Activated T-cell treated with anti-CD3 and anti-CD28 coated beads for 24 hours (primary cell): ENCODE measurements around the gene ZNF423.

Source experiments
- DNase-seq: peaks from one replicate; pipeline ENCODE4 v3.0.0-alpha.2; 2020; ENCODE audit warnings: low read depth

ZNF423 gene

GRCh38 chr16:49491771-49492761, 363.8 kb downstream of the ZNF423 start:
- DNase-seq = no peak

DNA sequence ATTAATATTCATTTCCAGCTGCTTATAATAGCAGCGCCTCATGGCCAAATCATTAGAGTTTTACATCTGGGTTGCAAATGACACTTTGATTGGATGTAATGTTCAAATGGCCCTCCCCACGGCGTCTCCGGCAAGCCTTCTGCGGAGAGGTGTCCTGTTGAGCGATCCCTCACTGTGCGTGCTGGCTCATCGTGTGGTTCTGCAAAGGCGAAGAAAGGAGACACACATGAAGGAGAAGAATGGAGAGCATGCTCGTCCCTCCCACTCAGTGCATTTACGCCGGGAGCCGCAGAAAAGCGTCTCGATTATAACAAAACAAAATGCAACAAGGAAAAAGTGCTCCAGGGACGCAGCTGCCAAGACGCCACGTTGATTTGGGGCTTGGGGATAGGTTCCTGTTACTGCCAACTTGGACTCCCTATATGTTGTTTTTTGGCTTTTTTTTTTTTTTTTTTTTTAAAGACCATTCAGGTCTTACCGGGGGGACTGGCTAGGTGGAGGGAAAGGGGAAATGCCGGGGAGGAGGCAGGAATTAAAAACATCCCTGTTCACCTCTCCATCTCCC, 364.7 kb downstream of the ZNF423 start:
- DNase-seq = no peak

DNA sequence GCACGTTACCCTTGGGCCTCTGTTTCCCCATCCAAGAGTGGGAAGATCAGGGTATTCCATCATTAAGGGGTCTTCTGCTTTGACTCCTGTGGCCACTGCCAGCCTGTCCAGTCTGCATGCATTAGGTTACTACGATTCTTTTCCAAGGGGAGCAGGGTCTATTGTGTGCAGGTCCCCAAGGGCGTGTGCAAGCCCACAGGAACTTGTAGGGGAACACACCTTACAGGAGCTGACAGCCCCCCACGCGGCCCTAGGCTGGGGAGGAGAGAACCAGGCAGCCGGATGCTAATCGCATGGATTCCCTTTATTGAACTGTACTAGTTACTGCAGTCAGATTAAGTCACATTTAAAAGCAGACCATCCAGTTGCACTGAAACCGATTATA, 365.6 kb downstream of the ZNF423 start:
- no peak for DNase-seq

DNA sequence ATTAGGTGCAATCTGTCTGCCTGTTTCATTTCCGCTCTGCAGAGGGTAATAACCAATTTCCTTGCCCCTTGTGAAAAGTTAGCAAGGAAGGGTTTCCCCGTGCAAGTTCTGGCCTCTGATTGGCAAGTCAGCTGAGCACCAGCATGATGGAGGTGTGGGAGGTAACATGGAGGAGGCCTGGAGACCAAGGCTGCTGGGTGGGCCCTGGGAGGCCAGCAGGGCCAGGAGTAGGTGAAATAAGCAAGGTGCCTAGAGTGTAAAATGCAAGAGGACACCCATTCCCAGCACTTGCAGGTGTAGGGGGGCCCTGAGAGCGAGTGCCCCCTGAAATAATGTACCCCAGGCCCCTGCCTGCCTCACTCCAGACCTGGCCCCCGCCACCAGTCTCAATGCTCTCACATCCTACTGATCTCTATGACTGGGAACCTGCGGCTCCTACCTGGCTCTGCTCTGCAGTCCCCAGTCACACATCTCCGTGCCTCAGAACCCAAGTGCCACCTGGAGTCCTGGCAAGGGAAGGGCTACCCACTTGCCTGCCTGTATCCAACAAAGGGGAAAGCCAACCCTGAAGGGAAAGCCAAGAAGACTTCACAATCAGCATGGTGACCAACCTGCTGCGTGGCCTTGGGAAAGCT, 366.1 kb downstream of the ZNF423 start:
- DNase-seq = no peak

GRCh38 chr16:49488740-49489525, 367.0 kb downstream of the ZNF423 start:
- no peak for DNase-seq

DNA sequence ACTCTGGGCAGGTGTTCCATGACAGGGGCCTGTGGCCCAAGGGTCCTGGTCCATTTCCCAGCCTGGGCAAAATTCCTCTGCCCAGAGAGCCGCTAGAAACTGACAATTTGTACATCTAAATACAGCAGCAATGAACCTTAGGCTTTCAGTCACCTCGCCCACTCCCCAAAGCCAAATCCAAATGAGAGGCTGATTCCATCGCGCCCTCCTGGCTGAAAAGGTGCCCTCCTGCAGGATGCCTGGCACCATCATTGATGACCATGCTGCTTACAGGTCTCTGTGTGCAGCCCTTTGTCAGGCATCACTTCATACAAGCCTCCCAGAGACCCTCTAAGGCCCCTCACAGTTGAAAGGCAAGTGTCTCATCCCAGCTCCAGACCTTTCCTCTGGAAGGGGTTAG, 367.6 kb downstream of the ZNF423 start:
- DNase-seq = no peak

DNA sequence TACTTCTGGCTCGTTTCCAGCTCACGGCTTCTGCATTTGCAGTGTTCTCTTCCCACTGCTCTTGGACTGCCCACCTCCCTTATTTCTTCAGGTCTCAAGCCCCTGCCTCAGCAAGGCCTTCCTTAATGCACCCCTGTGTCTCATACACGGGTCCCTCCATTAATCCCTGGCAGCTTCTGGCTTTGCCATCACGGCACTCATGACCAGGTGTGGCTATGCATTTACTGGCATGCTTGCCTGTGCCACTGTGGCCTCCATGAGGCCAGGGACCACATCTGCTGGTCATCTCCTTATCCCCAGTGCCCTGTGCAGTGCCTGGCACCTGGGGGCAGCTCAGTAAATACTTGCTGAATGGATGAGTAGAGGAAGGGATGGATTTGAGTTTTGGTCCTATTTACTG, 368.2 kb downstream of the ZNF423 start:
- no peak for DNase-seq

DNA sequence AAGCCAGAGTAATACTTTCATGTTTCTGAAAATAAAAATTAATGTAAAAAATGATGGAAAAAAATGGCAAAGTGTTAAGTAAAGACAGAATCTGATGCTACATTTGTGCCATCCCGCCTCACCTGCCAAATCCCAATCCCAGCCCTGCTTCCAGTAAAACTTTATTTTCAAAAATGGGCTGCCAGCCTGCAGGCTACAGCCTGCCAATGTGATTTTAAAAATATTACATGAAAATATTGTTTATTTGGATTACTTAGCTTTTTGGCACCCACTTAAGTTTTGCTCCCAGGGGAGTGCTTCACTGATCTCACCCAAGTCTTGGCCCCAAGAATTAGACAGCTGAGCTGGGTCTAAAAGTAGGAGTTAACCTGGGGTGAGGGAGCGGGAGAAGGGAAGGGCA, 369.5 kb downstream of the ZNF423 start:
- DNase-seq = no peak

DNA sequence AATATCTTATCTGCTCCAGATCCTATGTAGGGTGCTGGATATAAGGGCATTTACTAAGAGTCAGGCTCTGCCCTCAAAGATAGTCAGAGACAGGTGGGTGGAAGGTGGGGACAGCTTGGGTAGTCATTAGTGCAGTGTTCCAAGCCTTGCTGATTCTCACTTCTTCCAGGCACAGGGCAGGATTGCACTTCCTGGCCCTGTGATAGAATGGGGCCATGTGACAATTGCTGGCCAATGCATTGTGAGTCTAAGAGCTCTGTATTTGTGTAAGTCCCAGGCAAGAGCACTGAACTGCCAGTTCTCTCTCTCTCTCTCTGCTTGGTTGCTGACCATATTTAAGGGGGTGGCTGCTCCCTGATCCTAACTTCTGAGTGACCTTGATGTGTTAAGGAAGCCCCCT, 370.2 kb downstream of the ZNF423 start:
- DNase-seq = no peak

- no peak for DNase-seq
Measured at GRCh38 chr16:49484936-49485335, 371.0 kb downstream of the ZNF423 start.

- no peak for DNase-seq
Measured at GRCh38 chr16:49484451-49484849, 371.5 kb downstream of the ZNF423 start.

DNA sequence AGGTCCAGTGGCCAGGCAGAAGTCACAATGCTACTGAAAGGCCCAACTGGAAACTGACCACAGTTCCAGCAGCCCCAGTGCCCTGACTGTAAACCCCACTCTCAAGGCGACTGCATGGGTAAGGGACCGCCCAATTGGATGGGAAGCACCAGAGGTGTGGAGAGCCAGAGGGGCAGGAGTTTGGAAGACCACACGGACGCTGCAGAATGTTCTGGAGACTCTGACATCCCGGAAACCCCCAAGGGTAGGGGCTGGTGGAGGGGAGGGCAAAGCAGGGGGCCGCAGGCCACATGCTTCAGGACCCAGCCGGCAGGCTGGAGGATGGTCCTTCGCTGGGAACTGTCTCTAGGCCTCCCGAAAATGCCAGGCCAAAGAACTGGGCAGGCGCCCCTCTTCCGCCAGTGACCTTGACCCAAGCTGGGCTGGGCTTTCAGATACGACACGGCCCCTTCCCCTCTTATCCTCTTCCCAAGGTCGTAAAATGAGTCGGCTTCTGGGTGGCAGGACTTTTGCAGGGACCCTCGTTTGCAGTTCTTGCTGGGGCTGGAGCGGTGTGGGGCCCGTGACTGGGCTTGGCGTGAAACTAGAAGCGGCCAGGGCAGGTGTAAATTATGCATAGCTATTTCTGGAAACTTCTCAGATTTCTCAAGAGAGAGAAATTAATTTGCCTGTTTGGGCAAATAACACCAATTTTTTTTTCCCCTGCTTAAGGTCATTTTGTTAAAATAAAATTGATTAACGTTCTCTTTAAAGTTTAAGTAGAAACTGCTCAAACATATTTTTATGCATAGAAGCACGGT, 372.1 kb downstream of the ZNF423 start:
- DNase-seq = no peak

DNA sequence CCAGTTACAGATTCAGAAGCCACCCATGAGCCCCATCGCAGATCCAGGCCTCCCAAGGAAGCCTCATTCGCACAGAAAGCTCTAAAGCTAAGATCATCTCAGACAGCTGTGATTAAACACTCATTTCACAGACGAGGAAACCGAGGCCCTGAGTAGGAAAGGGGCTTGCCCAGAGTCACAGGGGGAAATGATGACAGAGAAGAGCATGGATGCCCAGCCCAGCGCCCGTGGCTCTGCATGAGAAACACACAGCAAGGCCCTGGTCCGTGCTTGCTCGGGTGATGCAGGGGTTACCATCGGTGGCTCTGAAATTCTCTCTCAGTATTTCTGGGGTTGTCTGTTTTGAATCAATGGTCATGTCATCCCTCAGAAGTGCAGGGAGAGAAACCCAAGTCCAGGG, 372.7 kb downstream of the ZNF423 start:
- no peak for DNase-seq

DNA sequence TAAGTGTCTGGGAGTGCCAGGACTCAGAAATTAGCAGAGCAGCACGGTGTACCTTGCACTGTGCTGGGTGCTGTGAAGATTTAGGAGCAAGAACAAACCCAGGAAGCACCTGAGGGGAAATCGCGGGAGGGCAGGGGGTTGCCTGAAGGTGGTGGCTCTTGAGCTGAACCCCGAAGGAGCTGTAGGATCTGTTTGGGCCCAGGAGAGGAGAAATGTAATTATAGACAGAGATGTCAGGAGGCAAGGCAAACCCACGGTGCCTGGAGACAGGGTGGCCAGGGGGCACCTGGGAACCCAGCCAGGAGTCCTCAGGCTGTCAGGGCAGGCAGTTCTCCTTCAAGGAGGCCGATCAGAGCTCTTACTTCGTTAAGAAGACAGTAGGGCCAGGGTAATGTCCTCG, 373.2 kb downstream of the ZNF423 start:
- no peak for DNase-seq

DNA sequence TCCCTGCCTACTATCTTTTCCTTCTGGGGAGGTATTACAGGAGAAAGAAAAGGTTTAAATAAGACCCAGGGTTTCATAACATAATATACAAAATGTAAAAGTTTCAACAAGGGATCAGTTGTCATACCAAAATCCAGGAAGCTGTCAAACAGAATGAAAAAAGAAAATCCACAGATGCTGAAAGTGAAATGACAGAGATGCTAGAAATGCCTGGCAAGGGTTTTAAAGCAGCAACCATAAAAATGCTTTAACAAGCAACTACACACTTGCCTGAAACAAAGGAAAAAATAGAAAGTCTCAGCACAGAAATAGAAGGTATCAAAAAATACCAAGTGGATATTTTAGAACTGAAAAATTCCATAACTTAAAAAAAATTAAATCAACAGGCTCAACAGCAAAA, 377.3 kb downstream of the ZNF423 start:
- no peak for DNase-seq

DNA sequence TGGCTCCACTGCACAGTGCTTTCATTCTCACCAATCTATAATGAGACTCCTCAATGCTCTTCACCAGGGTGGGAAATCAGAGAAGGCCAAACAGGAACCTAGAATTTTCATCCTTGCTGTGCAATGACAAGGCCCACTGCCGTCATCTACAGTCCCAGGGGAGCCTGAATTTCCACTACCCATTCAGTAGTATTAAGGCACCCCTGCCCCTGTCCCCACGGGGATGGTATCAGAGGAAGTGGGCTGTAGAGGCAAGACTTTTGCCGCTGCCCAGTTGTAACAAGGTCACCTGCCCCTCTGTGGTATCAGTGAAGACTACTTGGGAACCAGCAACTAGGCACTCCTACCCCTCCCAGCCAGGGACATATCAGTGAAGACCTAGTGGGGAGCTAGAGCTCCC, 377.8 kb downstream of the ZNF423 start:
- no peak for DNase-seq

DNA sequence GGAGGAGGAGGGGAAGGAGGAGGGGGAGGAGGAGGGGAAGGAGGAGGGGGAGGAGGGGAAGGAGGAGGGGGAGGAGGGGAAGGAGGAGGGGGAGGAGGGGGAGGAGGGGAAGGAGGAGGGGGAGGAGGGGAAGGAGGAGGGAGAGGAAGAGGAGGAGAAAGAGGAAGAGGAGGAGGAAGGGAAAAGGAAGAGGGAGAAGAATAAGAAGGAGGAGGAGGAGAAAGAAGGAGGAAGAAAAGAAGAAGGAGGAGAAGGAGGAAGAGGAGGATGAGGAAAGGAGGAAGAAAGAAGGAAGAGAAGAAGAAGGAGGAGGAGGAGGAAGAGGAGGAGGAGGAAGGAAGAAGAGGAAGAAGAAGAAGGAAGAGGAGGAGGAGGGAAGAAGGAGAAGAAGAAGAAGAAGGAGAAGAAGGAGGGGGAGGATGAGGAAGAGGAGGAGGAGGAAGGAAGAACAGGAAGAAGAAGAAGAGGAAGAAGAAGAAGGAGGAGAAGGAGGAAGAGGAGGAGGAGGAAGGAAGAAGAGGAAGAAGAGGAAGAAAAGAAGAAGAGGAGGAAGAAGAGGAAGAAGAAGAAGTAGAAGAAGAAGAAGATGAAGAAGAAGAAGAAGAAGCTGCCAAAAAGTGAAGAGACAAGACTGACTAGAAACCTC, 378.5 kb downstream of the ZNF423 start:
- DNase-seq = no peak

DNA sequence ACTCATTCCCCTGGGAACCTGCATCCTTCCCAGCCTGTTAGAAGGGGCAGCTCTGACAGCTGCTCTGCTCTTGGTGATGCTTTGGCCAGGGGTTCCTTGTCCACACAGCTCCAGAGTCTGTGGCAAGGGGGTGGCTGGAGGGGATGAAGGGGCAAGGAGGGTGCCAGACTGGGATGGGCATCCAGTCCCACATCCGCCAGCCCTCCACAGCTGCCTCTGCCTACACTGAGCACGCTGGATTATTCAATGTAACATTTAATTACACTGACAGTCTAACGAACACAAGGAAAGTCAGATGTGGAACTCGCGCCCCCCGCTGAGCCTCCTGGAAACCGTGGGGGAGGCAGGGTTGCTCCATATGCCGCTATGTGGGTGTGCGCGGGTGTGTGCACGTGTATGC, 381.2 kb downstream of the ZNF423 start:
- no peak for DNase-seq

GRCh38 chr16:49473773-49474172, 382.1 kb downstream of the ZNF423 start:
- no peak for DNase-seq

GRCh38 chr16:49473131-49473530, 382.8 kb downstream of the ZNF423 start:
- DNase-seq = no peak

DNA sequence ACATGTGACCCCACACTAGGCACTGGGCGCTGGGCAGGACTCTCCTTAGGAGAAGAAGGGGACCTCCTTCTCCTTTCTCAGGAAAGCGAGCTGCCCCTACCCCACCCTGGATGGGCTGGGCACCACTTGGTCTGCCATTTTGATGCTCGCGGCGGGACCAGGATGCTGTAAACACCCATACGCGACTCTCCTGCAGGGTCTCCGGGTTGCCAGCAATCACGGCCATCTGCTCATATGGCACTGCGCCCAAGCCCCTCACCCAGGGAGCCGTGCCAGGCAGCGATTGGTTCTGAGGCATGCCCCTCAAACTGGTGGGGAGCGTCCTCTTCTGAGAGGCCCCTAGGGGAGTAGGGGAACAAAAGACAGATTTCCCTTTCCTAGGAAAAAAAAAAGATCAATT, 383.3 kb downstream of the ZNF423 start:
- DNase-seq = no peak
